HG02870 (cell line): Measurements from ENCODE around the gene RFFL.
"Not testable (repeated sequence)": the region's sequence is repeated elsewhere in the genome, so short reads cannot be mapped to it uniquely, and the experiment has no call there.

Experiments
- ATAC-seq: cut with Tn5 transposase; IDR thresholded peaks from one replicate; pipeline ENCODE4 v1.9.1; 2021; ENCODE audit warnings: mild to moderate bottlenecking, moderate library complexity; ENCODE audit not compliant: unreplicated experiment

The RFFL gene

GRCh38 chr17:35063514-35064223, at the start of gene RFFL:
RFFL (minus strand) TSS chr17:35063707; CDS start chr17:35026553, 37,154 bp downstream.
- ATAC-seq, result peak; percentile 85

- not testable (repeated sequence) for ATAC-seq
Measured at GRCh38 chr17:35110791-35111190, 47.3 kb upstream of the RFFL start.

- ATAC-seq, result no peak
Measured at GRCh38 chr17:35104844-35105450, 41.4 kb upstream of the RFFL start.

- ATAC-seq, result no peak
Measured at GRCh38 chr17:35103271-35103670, 39.8 kb upstream of the RFFL start.

- ATAC-seq, result no peak
Measured at GRCh38 chr17:35101725-35102124, 38.2 kb upstream of the RFFL start.

- ATAC-seq, result no peak
Measured at GRCh38 chr17:35101036-35101435, 37.5 kb upstream of the RFFL start.

- no peak for ATAC-seq
Measured at GRCh38 chr17:35099908-35100307, 36.4 kb upstream of the RFFL start.

- no peak for ATAC-seq
Measured at GRCh38 chr17:35097776-35098175, 34.3 kb upstream of the RFFL start.

GRCh38 chr17:35095741-35096140, 32.2 kb upstream of the RFFL start:
- ATAC-seq, result no peak

GRCh38 chr17:35094902-35095301, 31.4 kb upstream of the RFFL start:
- ATAC-seq, result no peak

- not testable (repeated sequence) for ATAC-seq
Measured at GRCh38 chr17:35090707-35091106, 27.2 kb upstream of the RFFL start.

GRCh38 chr17:35089586-35090296, 26.2 kb upstream of the RFFL start:
- peak; percentile 23 for ATAC-seq

GRCh38 chr17:35088881-35089585, 25.5 kb upstream of the RFFL start:
- ATAC-seq, result peak; percentile 56

- ATAC-seq, result peak; percentile 2
Measured at GRCh38 chr17:35088356-35088880, 24.9 kb upstream of the RFFL start.

- no peak for ATAC-seq
Measured at GRCh38 chr17:35087731-35088355, 24.3 kb upstream of the RFFL start.

GRCh38 chr17:35086931-35087573, 23.5 kb upstream of the RFFL start:
- ATAC-seq, result no peak

- ATAC-seq, result no peak
Measured at GRCh38 chr17:35086164-35086563, 22.7 kb upstream of the RFFL start.

GRCh38 chr17:35084987-35085386, 21.5 kb upstream of the RFFL start:
- ATAC-seq, result no peak

GRCh38 chr17:35083071-35083470, 19.6 kb upstream of the RFFL start:
- no peak for ATAC-seq

GRCh38 chr17:35082073-35082657, 18.7 kb upstream of the RFFL start:
- ATAC-seq, result no peak
